ENCODE data around the gene ZNF385B. TPM values are rescaled to one million over a fixed set of nuclear protein-coding genes. Genes with fewer than 3 reads are reported as not detected.

Gene ZNF385B
- total and polyA plus RNA-seq, 10 of the 15 experiments (the other 5 are each of a cell fraction or from before 2014, with no cell fraction given): not detected

- H3K4me2 ChIP-seq (ENCODE audit: control insufficient read depth, insufficient read depth): no peak overlapping the region
- no peak overlapping the region for H3K9ac ChIP-seq (ENCODE audit: control insufficient read depth, insufficient read depth, low read length)
- H3K27ac ChIP-seq (ENCODE audit: control insufficient read depth, insufficient read depth): no peak overlapping the region
- no peaks in the 10 kb centered on the region for H3K9me3 ChIP-seq (replicated peaks; ENCODE audit: control insufficient read depth, insufficient read depth, low read length)
- no peak for FAIRE-seq
- intact Hi-C loops (cut with micrococcal nuclease; ENCODE audit: unreplicated experiment): no loop called here
- H3K4me1 ChIP-seq (ENCODE audit: control insufficient read depth, insufficient read depth, low read length): no peaks in the 10 kb centered on the region
- no peaks in the 10 kb centered on the region for H3K79me2 ChIP-seq (ENCODE audit: control insufficient read depth, insufficient read depth, low read length)
- POLR2A ChIA-PET: interaction anchor here (0.5 kb wide), 1 partner anchor 976 kb away, joined by 3 read pairs; no protein-coding TSS in a partner anchor
- TF ChIP-seq SMC3 (IDR thresholded peaks at IDR 0.05; ENCODE audit: borderline replicate concordance, low read length) (no peak), CHD4 (IDR thresholded peaks at IDR 0.05) (no peak), EP300 (IDR thresholded peaks at IDR 0.05; ENCODE audit: borderline replicate concordance in 1 of 2, control insufficient read depth in 1 of 2, low read depth in 2 of 2, low read length in 2 of 2) (no peak), NFXL1 (IDR thresholded peaks at IDR 0.05; ENCODE audit: borderline replicate concordance) (no peak), IRF5 (IDR thresholded peaks at IDR 0.05; ENCODE audit: borderline replicate concordance) (no peak), HSF1 (IDR thresholded peaks at IDR 0.05; ENCODE audit: low read depth, low read length) (no peak), HDAC2 (IDR thresholded peaks at IDR 0.05) (no peak), KLF5 (IDR thresholded peaks at IDR 0.05; ENCODE audit: partially characterized antibody) (no peak), CREB1 (IDR thresholded peaks at IDR 0.05; ENCODE audit: low read depth) (no peak)
- no peaks in the 10 kb centered on the region for H3K36me3 ChIP-seq (ENCODE audit: control insufficient read depth in 2 of 2, insufficient read depth in 2 of 2, low read length in 1 of 2)
- H4K20me1 ChIP-seq (ENCODE audit: control insufficient read depth, insufficient read depth): no peaks in the 10 kb centered on the region
- DNase-seq (ENCODE audit: low read depth, low spot score): no peak
- H3K4me3 ChIP-seq: no peak overlapping the region
- RAD21 ChIA-PET (ENCODE audit: unreplicated experiment): no interaction called here
- no peak overlapping the region for H2AFZ ChIP-seq (ENCODE audit: control insufficient read depth, low read depth, low read length)
- CTCF ChIA-PET: no interaction called here
- 0% methylated on average over 4 of the region's 4 CpGs for WGBS (ENCODE audit: insufficient coverage, insufficient replicate concordance, low lambda C conversion rate, missing lambda C conversion rate)
- SMC1A ChIA-PET (ENCODE audit: uncharacterized antibody, unreplicated experiment): interaction anchor here (0.9 kb wide), 1 partner anchor 9 kb away, joined by 6 read pairs; no protein-coding TSS in a partner anchor
- in situ Hi-C loops (cut with MboI): no loop called here
- BruUV-seq (replicated peaks): no TSS peak
- ATAC-seq: no peak
- no peaks in the 10 kb centered on the region for H3K27me3 ChIP-seq (replicated peaks in 1 of 2; ENCODE audit: control insufficient read depth in 2 of 2, insufficient read depth in 2 of 2, low read length in 1 of 2)
Observed at GRCh38 chr2:179809606-179810005, 51.8 kb downstream of the ZNF385B start.
